NCI-H2171 (cell line): ENCODE measurements around the gene ZNF816.
"Not testable (repeated sequence)": the region's sequence is repeated elsewhere in the genome, so short reads cannot be mapped to it uniquely, and the experiment has no call there.

ENCODE experiments used
- DNase-seq: peaks from one replicate; lab custom pipeline; 2025; lab: John Stamatoyannopoulos, UW

Gene ZNF816

GRCh38 chr19:52924641-52925040 is 38.0 kb downstream of the ZNF816 start:
- DNase-seq, result not testable (repeated sequence)

GRCh38 chr19:52923778-52924593 is 38.7 kb downstream of the ZNF816 start:
- DNase-seq, result no peak

GRCh38 chr19:52922841-52923777 is 39.6 kb downstream of the ZNF816 start, which contains the start of gene ZNF888:
Gene ZNF888 (minus strand): TSS chr19:52923428. CDS start chr19:52917873, 5,555 bp downstream.
- peak; percentile 17 for DNase-seq

GRCh38 chr19:52917531-52917930 is 45.1 kb downstream of the ZNF816 start:
- no peak for DNase-seq

GRCh38 chr19:52910648-52911047 is 52.0 kb downstream of the ZNF816 start:
- DNase-seq, result no peak

GRCh38 chr19:52904052-52904780 is 58.5 kb downstream of the ZNF816 start:
- DNase-seq, result not testable (repeated sequence)

GRCh38 chr19:52901842-52902241 is 60.8 kb downstream of the ZNF816 start:
- no peak for DNase-seq
